ENCODE data around the gene DNAJA1.
"Not testable (repeated sequence)": the region's sequence is repeated elsewhere in the genome, so short reads cannot be mapped to it uniquely, and the experiment has no call there.

Gene DNAJA1

GRCh38 chr9:33024966-33025571 is at the start of gene DNAJA1:
TSS of gene DNAJA1 (plus strand) at chr9:33025273. CDS start at chr9:33026485, 1,212 bp downstream.
- DNase-seq, result peak; percentile 92

GRCh38 chr9:32978051-32978450 is 47.0 kb upstream of the DNAJA1 start:
- DNase-seq, result no peak

- DNase-seq, result no peak
Observed at GRCh38 chr9:32986971-32987370, 38.1 kb upstream of the DNAJA1 start.

- DNase-seq, result no peak
Observed at GRCh38 chr9:32989660-32990059, 35.4 kb upstream of the DNAJA1 start.

GRCh38 chr9:32991897-32992594 is 33.0 kb upstream of the DNAJA1 start:
- DNase-seq, result no peak

- peak; percentile 45 for DNase-seq
Observed at GRCh38 chr9:32992595-32993238, 32.4 kb upstream of the DNAJA1 start.

GRCh38 chr9:33000682-33001055 is 24.4 kb upstream of the DNAJA1 start:
- peak; percentile 40 for DNase-seq

- DNase-seq, result not testable (repeated sequence)
Observed at GRCh38 chr9:33005335-33005734, 19.7 kb upstream of the DNAJA1 start.

GRCh38 chr9:33007755-33008154 is 17.3 kb upstream of the DNAJA1 start:
- DNase-seq, result no peak

GRCh38 chr9:33011831-33012230 is 13.2 kb upstream of the DNAJA1 start:
- DNase-seq, result peak; percentile 85

- peak; percentile 44 for DNase-seq
Observed at GRCh38 chr9:33012328-33013069, 12.6 kb upstream of the DNAJA1 start.

- DNase-seq, result no peak
Observed at GRCh38 chr9:33013962-33014664, 11.0 kb upstream of the DNAJA1 start.

GRCh38 chr9:33014665-33015014 is 10.4 kb upstream of the DNAJA1 start:
- no peak for DNase-seq

GRCh38 chr9:33017283-33018041 is 7.6 kb upstream of the DNAJA1 start:
- no peak for DNase-seq

- no peak for DNase-seq
Observed at GRCh38 chr9:33019797-33020196, 5.3 kb upstream of the DNAJA1 start.

GRCh38 chr9:33022303-33022702 is 2.8 kb upstream of the DNAJA1 start:
- no peak for DNase-seq

- DNase-seq, result no peak
Observed at GRCh38 chr9:33022755-33023154, 2.3 kb upstream of the DNAJA1 start.

GRCh38 chr9:33023661-33024060 is 1.4 kb upstream of the DNAJA1 start:
- no peak for DNase-seq

- DNase-seq, result no peak
Observed at GRCh38 chr9:33024126-33024965, 727 bp upstream of the DNAJA1 start.

GRCh38 chr9:33025572-33026342 is 684 bp downstream of the DNAJA1 start:
- DNase-seq, result peak; percentile 30
